RWPE2 (cell line): Measurements from ENCODE around the gene SOX6.

Experiments used
- ATAC-seq: fragments of 200-7000 bp; cut with Tn5 transposase; 3 replicates; pipeline ENCODE4 v1.9.1; 2021; ENCODE audit warnings: low read depth
- DNase-seq: peaks from one replicate; pipeline ENCODE4 v3.0.0-alpha.2; 2020; ENCODE audit warnings: low spot score
- H3K27ac ChIP-seq: fragments of 450-650 bp; 2 replicates; pipeline ENCODE4 v1.5.1; 2017; ENCODE audit warnings: mild to moderate bottlenecking; ENCODE audit not compliant: poor library complexity, severe bottlenecking
- H3K27me3 ChIP-seq: fragments of 250-450 bp; sonication (Bioruptor Pico); 2 replicates; pipeline ENCODE4 v1.5.1; 2021; ENCODE audit warnings: mild to moderate bottlenecking, moderate library complexity; ENCODE audit not compliant: insufficient read depth, poor library complexity, severe bottlenecking
- H3K36me3 ChIP-seq: fragments of 250-450 bp; sonication (Bioruptor Pico); 2 replicates; pipeline ENCODE4 v1.5.1; 2020; ENCODE audit warnings: low read depth, mild to moderate bottlenecking, moderate library complexity
- H3K4me1 ChIP-seq: fragments of 250-450 bp; sonication (Bioruptor Pico); 2 replicates; pipeline ENCODE4 v1.5.1; 2021; ENCODE audit warnings: mild to moderate bottlenecking, moderate library complexity; ENCODE audit not compliant: insufficient read depth, poor library complexity, severe bottlenecking
- H3K4me3 ChIP-seq: fragments of 250-450 bp; sonication (Bioruptor Pico); 2 replicates; pipeline ENCODE4 v1.5.1; 2021; ENCODE audit warnings: mild to moderate bottlenecking, moderate library complexity; ENCODE audit not compliant: severe bottlenecking
- H3K9me3 ChIP-seq: fragments of 250-450 bp; sonication (Bioruptor Pico); 2 replicates; pipeline ENCODE4 v1.5.1; 2021; ENCODE audit warnings: mild to moderate bottlenecking, moderate library complexity; ENCODE audit not compliant: severe bottlenecking
- CTCF ChIP-seq: fragments of 450-650 bp; IDR thresholded peaks from one replicate; pipeline ENCODE4 v1.5.1; 2017; ENCODE audit warnings: mild to moderate bottlenecking, moderate library complexity; ENCODE audit not compliant: poor library complexity, severe bottlenecking

SOX6 gene

GRCh38 chr11:16096336-16096735 is 260.0 kb downstream of the SOX6 start:
- H3K36me3 ChIP-seq: no peaks in the 10 kb centered on the region
- no peak overlapping the region for H3K4me3 ChIP-seq
- DNase-seq (no peak), ATAC-seq (peak; percentile 48; the same call in 2 of the 3 replicates)
- H3K9me3 ChIP-seq: no peaks in the 10 kb centered on the region
- peaks cover 44% of the 10 kb centered on the region for H3K4me1 ChIP-seq
- peak overlapping the region; percentile 75 for H3K27ac ChIP-seq
- TF ChIP-seq CTCF: no peak
- no peaks in the 10 kb centered on the region for H3K27me3 ChIP-seq

GRCh38 chr11:16095756-16096155 is 260.6 kb downstream of the SOX6 start:
- H3K27me3 ChIP-seq: no peaks in the 10 kb centered on the region
- no peaks in the 10 kb centered on the region for H3K9me3 ChIP-seq
- TF ChIP-seq CTCF: no peak
- peaks cover 44% of the 10 kb centered on the region for H3K4me1 ChIP-seq
- no peak for ATAC-seq
- no peak overlapping the region for H3K4me3 ChIP-seq
- no peak for DNase-seq
- no peaks in the 10 kb centered on the region for H3K36me3 ChIP-seq
- H3K27ac ChIP-seq: peak overlapping the region; percentile 75

GRCh38 chr11:16093889-16094653 is 262.3 kb downstream of the SOX6 start:
- Histone ChIP-seq H3K36me3 (no peaks in the 10 kb centered on the region), H3K9me3 (no peaks in the 10 kb centered on the region), H3K27ac (no peak overlapping the region), H3K4me3 (no peak overlapping the region), H3K4me1 (peaks cover 32% of the 10 kb centered on the region), H3K27me3 (no peaks in the 10 kb centered on the region)
- no peak for DNase-seq
- no peak for TF ChIP-seq CTCF
- ATAC-seq: no peak

GRCh38 chr11:16091862-16092261 is 264.5 kb downstream of the SOX6 start:
- Histone ChIP-seq H3K9me3 (no peaks in the 10 kb centered on the region), H3K27ac (no peak overlapping the region), H3K4me3 (no peak overlapping the region), H3K4me1 (peaks cover 11% of the 10 kb centered on the region), H3K36me3 (no peaks in the 10 kb centered on the region), H3K27me3 (no peaks in the 10 kb centered on the region)
- DNase-seq (no peak), ATAC-seq (no peak)
- no peak for TF ChIP-seq CTCF

- ATAC-seq: no peak
- no peak overlapping the region for H3K4me3 ChIP-seq
- no peaks in the 10 kb centered on the region for H3K4me1 ChIP-seq
- TF ChIP-seq CTCF: no peak
- H3K9me3 ChIP-seq: no peaks in the 10 kb centered on the region
- no peaks in the 10 kb centered on the region for H3K27me3 ChIP-seq
- DNase-seq: no peak
- no peak overlapping the region for H3K27ac ChIP-seq
- no peaks in the 10 kb centered on the region for H3K36me3 ChIP-seq
Measured at GRCh38 chr11:16089481-16089880, 266.9 kb downstream of the SOX6 start.
